HG03571 (cell line): Measurements from ENCODE around the gene CTF1.
"Not testable (repeated sequence)": the region's sequence is repeated elsewhere in the genome, so short reads cannot be mapped to it uniquely, and the experiment has no call there.

Experiments used
- ATAC-seq: cut with Tn5 transposase; IDR thresholded peaks from one replicate; pipeline ENCODE4 v1.9.1; 2021; ENCODE audit not compliant: unreplicated experiment

The CTF1 gene

DNA sequence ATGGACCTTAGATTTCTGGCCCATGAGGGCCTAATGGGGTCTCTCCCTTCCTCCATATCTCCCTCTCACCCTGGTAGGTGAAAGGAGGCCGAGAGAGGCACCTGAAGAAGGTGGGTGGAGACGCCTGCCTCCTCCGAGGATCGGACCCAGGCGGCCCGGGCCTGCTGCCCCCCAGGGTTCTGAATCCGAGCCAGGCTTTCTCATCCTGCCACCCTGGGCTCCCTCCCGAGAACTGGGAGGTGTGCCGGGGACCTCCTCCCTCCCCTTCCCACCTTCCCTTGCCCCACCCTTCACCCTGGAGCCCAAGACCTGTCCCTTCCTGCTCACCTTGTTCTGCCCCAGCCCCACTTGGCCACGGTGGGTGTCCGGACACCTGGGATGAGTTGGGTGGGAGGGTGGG, 32.0 kb downstream of the CTF1 start:
- ATAC-seq = no peak

GRCh38 chr16:30929167-30929566, 32.8 kb downstream of the CTF1 start:
- ATAC-seq = no peak

DNA sequence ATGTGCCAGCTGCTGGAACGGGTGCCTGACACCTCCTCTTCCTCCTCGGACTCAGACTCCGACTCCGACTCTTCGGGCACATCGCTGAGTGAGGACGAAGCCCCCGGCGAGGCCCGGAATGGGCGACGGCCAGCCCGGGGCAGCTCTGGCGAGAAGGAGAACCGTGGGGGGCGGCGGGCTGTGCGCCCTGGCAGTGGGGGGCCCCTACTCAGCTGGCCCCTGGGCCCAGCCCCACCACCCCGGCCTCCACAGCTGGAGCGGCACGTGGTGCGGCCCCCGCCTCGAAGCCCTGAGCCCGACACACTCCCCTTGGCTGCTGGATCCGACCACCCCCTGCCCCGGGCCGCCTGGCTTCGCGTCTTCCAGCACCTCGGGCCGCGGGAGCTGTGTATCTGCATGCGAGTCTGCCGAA, 33.8 kb downstream of the CTF1 start:
- ATAC-seq = no peak

- no peak for ATAC-seq
These were observed 34.7 kb downstream of the CTF1 start for GRCh38 chr16:30931068-30931650.

GRCh38 chr16:30934827-30935557, 38.6 kb downstream of the CTF1 start:
- no peak for ATAC-seq

DNA sequence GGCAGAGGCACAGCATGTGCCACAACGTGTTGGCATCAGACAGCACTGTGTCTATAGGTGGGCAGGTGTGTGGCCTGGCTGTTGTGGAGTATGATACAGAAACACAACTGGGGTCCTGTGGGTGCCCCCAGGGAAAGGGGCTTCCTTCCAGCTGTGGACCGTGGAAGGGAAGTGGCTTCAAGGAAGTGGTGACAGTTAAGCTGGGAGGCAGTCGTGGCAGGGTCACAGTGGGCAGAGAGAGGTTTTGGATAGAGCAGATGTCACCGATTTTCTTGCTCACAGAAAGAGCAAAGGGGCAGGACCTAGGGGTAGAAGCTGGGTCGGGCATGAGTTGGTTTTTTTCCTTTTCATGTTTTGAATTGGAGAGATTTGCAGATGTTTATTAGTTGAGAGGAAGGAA, 41.3 kb downstream of the CTF1 start:
- no peak for ATAC-seq

DNA sequence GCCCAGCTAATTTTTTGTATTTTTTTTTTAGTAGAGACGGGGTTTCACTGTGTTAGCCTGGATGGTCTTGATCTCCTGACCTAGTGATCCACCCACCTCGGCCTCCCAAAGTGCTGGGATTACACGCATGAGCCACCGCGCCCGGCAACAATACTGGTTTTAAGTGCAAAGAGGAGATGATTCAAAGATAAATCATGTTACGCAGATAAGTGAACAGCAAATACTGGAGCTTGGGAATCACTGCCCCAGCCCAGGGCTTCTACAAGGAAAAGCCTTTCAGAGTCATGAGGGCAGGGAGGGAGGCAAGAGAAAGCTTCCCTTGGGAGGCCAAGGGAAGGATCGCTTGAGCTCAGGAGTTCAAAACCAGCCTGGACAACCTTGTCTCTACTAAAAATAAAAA, 43.2 kb downstream of the CTF1 start:
- not testable (repeated sequence) for ATAC-seq

- ATAC-seq = peak; percentile 55
These were observed 45.4 kb downstream of the CTF1 start for GRCh38 chr16:30941600-30942425.

DNA sequence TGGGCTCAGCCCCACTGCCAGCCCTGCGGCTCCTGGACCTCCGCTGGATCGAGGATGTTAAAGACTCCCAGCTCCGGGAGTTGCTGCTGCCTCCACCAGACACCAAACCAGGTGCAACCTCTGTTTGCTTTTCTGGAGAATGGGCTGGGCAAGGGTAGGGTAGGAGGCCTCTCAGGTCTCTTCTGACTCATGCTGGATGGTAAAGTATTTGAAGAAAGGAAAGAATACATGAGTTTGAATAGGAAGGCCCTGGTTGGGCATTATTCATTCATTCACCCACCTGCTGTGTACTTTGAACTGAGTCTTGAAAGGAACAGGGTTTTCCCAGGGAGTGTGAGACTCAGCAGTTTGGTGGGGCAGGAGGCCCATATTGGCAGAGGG, 46.0 kb downstream of the CTF1 start:
- no peak for ATAC-seq

GRCh38 chr16:30944352-30944751, 47.9 kb downstream of the CTF1 start:
- no peak for ATAC-seq

GRCh38 chr16:30946671-30947540, 50.5 kb downstream of the CTF1 start:
- ATAC-seq = no peak

- no peak for ATAC-seq
These were observed 51.1 kb downstream of the CTF1 start for GRCh38 chr16:30947541-30947858.

GRCh38 chr16:30947859-30948666, 51.6 kb downstream of the CTF1 start:
- peak; percentile 9 for ATAC-seq

DNA sequence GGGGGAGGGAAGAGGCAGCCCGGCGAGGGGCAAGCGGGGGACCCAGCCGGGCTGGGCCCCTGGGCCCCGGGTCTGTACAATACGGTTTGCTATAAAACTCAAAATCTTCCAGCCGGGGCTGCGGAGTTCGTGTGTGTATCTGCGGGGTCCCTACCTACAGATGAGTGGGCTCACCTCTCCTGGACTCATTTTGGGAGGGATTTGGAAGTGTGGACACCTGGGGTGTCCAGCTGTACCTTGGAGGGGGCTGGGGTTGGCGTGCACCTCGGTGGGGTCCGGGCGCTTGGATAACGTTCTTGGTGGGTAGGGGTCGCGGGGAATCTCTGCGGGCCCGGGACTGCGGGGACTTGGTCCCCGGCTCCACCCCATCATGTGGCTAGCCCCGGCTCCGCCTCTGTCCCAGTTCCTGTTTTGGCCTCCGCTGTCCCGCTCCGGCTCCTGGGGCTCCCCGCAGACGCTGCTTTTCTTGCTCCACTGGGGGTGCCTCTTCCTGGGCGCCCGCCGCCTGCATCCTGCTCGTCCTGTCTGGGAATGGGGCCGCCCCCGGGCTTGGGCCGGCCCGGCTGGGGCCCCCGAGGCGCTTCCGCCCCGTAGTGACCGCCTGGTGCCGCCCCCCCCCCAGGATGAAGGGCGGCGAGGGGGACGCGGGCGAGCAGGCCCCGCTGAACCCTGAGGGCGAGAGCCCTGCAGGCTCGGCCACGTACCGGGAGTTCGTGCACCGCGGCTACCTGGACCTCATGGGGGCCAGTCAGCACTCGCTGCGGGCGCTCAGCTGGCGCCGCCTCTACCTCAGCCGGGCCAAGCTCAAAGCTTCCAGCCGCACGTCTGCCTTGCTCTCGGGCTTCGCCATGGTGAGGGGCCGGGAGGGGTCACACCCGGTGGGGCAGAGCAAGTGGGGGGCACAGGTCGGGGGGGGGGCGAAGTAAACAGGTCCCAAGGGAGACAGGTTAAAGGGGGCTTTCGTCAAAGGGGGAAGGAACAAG, 52.5 kb downstream of the CTF1 start, which contains the start of gene ORAI3:
Gene ORAI3 (plus strand): TSS at position 402 of the 983 bp plus-strand sequence. CDS start 222 bp downstream, at position 624.
- ATAC-seq = peak; percentile 59

DNA sequence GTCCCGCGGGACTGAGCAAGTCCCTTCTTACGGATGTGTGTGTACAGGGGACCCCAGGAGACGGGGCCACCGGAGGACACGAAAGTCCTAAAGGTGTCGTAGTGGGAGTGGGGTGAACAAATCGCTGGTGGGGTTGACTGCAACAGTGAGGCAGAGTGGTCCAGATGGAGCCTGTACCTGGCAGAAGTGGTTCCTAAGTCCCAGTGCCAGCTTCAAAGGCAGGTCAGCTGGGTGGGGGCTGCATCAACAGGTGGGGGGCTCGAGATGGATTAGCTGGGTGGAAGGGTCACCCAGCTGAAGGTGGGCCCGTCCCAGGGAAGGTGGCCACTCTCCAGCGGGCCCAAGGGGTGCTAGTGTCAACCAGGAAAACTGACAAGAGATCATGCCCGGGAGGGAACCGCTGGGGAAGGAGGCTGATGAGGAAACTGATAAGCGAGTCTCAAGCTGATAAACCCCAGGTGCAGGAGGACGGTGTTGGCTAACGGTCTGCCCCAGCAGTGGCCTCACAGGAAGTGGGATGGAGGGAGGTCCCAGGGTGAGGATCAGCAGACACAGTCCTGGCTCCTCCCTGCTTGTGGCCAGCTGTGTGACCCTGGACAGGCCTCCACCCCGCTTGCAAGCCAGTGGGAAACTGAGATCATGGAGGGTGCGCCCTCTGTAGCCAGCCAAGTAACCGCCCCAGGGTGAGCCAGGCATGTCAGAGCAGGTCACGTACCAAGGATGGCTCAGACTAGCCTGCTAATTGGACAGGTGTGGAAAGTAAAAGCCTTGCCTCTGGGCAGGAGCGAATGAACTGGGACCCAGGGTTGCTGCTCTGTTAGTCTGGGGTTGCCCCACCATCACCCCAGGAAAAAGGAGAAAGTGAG, 53.5 kb downstream of the CTF1 start:
- peak; percentile 34 for ATAC-seq

- no peak for ATAC-seq
These were observed 54.2 kb downstream of the CTF1 start for GRCh38 chr16:30950516-30951065.

DNA sequence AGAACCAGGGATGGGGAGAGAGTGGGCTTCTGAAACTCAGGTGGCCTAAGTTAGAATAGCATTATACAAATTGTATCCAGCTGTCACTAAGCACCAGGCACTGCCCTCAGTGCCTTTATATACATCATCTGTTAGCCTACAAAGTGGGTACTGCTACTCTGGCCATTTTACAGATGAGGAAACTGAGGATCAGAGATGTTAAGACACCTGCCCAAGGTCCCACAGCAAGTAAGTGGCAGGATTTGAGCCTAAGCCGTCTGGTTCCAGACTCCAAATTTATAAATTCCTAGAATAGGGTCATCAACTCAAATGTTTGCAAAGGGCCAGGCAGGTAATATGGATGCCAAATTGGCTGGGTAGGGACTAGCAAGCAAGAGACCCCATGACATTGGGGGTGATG, 54.8 kb downstream of the CTF1 start:
- ATAC-seq = no peak

- ATAC-seq = no peak
These were observed 55.3 kb downstream of the CTF1 start for GRCh38 chr16:30951750-30952149.
